Mucosa of descending colon (tissue), 3 donors: Measurements from ENCODE around the gene PRSS48. TPM values are rescaled to one million over a fixed set of nuclear protein-coding genes. Genes with fewer than 3 reads are reported as not detected.
"Not testable (repeated sequence)": the region's sequence is repeated elsewhere in the genome, so short reads cannot be mapped to it uniquely, and the experiment has no call there.

Source experiments
- ATAC-seq: fragments of 200-7000 bp; cut with Tn5 transposase; one replicate; pipeline ENCODE4 v1.9.1; 2020; ENCODE audit warnings: mild to moderate bottlenecking, moderate library complexity
- DNase-seq, 3 donors: peaks; one replicate each; pipeline ENCODE4 v3.0.0-alpha.2; 2020
- H3K36me3 ChIP-seq: fragments of 200-600 bp; one replicate; pipeline ENCODE4 v1.8.0; 2021; ENCODE audit warnings: low read depth, mild to moderate bottlenecking
- H3K4me1 ChIP-seq: fragments of 200-600 bp; one replicate; pipeline ENCODE4 v1.8.0; 2021; ENCODE audit warnings: low read depth, mild to moderate bottlenecking
- H3K4me3 ChIP-seq: fragments of 200-600 bp; one replicate; pipeline ENCODE4 v1.8.0; 2021; ENCODE audit warnings: mild to moderate bottlenecking
- H3K9me3 ChIP-seq: fragments of 200-600 bp; one replicate; pipeline ENCODE4 v1.8.0; 2021; ENCODE audit warnings: mild to moderate bottlenecking
- CTCF ChIP-seq: fragments of 200-600 bp; IDR thresholded peaks from one replicate; pipeline ENCODE4 v1.8.0; 2022; ENCODE audit warnings: antibody characterized with exemption, mild to moderate bottlenecking
- intact Hi-C, 2 donors: fragments of 100-400 bp; cut with DNase I in 1 of 2; cut with micrococcal nuclease in 1 of 2; formaldehyde crosslinking; loops; one replicate each; pipeline versions ENCODE4 v1.11.0 to v1.11.1; 2022; cut with DNase I, micrococcal nuclease
- total RNA-seq, 3 donors: library from RNA; stranded (reverse); fragmentation: NEBNext Ultra II Directional in 2 of 3; extraction: Animal tissue kit (Norgen Biotek cat#: 25700) in 2 of 3; gene quantifications; one replicate each; pipeline versions ENCODE4 v1.2.1 to v1.2.4, GENCODE V29; 2021 to 2023
- donor health status: DM: no; HTN: no; CAD: no; lungs with moderate emphysema.
- donor health status: DM: no; HTN: no; CAD: no.
- donor health status: DM: no; HTN: yes; CAD: no.

Gene PRSS48
- total RNA-seq, 3 donors from 2014 or later = not detected

- intact Hi-C loops = no loop called here
- TF ChIP-seq CTCF = no peak
- H3K4me3 ChIP-seq = no peak overlapping the region
- DNase-seq (no peak), ATAC-seq (no peak)
- H3K36me3 ChIP-seq = no peaks in the 10 kb centered on the region
- H3K9me3 ChIP-seq = no peaks in the 10 kb centered on the region
- peaks cover 3% of the 10 kb centered on the region for H3K4me1 ChIP-seq
These were observed 9.9 kb upstream of the PRSS48 start for GRCh38 chr4:151267104-151267503.

- no peak overlapping the region for H3K4me3 ChIP-seq
- peaks cover 3% of the 10 kb centered on the region for H3K4me1 ChIP-seq
- intact Hi-C loops = no loop called here
- ATAC-seq = peak; percentile 46
- H3K9me3 ChIP-seq = no peaks in the 10 kb centered on the region
- TF ChIP-seq CTCF = no peak
- H3K36me3 ChIP-seq = no peaks in the 10 kb centered on the region
- no peak for DNase-seq
These were observed 9.0 kb upstream of the PRSS48 start for GRCh38 chr4:151267822-151268535.

- H3K4me3 ChIP-seq, ATAC-seq, intact Hi-C loops: not testable (repeated sequence)
These were observed 8.1 kb upstream of the PRSS48 start for GRCh38 chr4:151268905-151269304.

GRCh38 chr4:151284534-151285245, 7.7 kb downstream of the PRSS48 start:
- intact Hi-C loops = loop anchor here in 1 of 2 donors (10.0 kb wide), 1 partner anchor 80 kb away; no protein-coding TSS in a partner anchor
- DNase-seq (no peak), ATAC-seq (no peak)
- TF ChIP-seq CTCF = no peak
- Histone ChIP-seq H3K36me3 (no peaks in the 10 kb centered on the region), H3K9me3 (no peaks in the 10 kb centered on the region), H3K4me1 (no peaks in the 10 kb centered on the region), H3K4me3 (no peak overlapping the region)

More at GRCh38 chr4:151268905-151269304, 8.1 kb upstream of the PRSS48 start:
- DNase-seq, H3K4me1 ChIP-seq, H3K36me3 ChIP-seq, H3K9me3 ChIP-seq: not testable (repeated sequence)

GRCh38 chr4:151287409-151287808, 10.4 kb downstream of the PRSS48 start:
- DNase-seq = no peak
- Histone ChIP-seq H3K4me1 (peaks cover 3% of the 10 kb centered on the region), H3K36me3 (no peaks in the 10 kb centered on the region), H3K9me3 (no peaks in the 10 kb centered on the region), H3K4me3 (no peak overlapping the region)
- TF ChIP-seq CTCF = no peak
- intact Hi-C loops = loop anchor here in 1 of 2 donors (10.0 kb wide), 1 partner anchor 77 kb away; no protein-coding TSS in a partner anchor
- ATAC-seq = no peak

- Histone ChIP-seq H3K4me3 (no peak overlapping the region), H3K4me1 (peaks cover 21% of the 10 kb centered on the region), H3K36me3 (no peaks in the 10 kb centered on the region), H3K9me3 (no peaks in the 10 kb centered on the region)
- ATAC-seq (no peak), DNase-seq (no peak)
- intact Hi-C loops = no loop called here
- no peak for TF ChIP-seq CTCF
These were observed 14.5 kb downstream of the PRSS48 start for GRCh38 chr4:151291485-151291884.
